IPS-18a (cell line): ENCODE measurements around the gene CAD.
"Not testable (repeated sequence)": the region's sequence is repeated elsewhere in the genome, so short reads cannot be mapped to it uniquely, and the experiment has no call there.

Experiments used
- H3K27ac ChIP-seq: one replicate; pipeline ENCODE4 v1.5.1; 2013; ENCODE audit warnings: low read length
- H3K27me3 ChIP-seq: one replicate; pipeline ENCODE4 v1.6.1; 2013; ENCODE audit warnings: mild to moderate bottlenecking, low read length; ENCODE audit not compliant: control insufficient read depth, insufficient read depth
- H3K36me3 ChIP-seq: one replicate; pipeline ENCODE4 v1.6.1; 2013; ENCODE audit warnings: low read depth, low read length; ENCODE audit not compliant: control insufficient read depth
- H3K4me1 ChIP-seq: one replicate; pipeline ENCODE4 v1.6.1; 2013; ENCODE audit warnings: low read depth, low read length; ENCODE audit not compliant: control insufficient read depth
- H3K4me3 ChIP-seq: one replicate; pipeline ENCODE4 v1.5.1; 2013; ENCODE audit warnings: low read length
- H3K9ac ChIP-seq: one replicate; pipeline ENCODE4 v1.6.1; 2013; ENCODE audit warnings: mild to moderate bottlenecking, low read length, moderate library complexity
- H3K9me3 ChIP-seq: one replicate; pipeline ENCODE4 v1.6.1; 2013; ENCODE audit warnings: low read depth, low read length; ENCODE audit not compliant: control insufficient read depth

The CAD gene

DNA sequence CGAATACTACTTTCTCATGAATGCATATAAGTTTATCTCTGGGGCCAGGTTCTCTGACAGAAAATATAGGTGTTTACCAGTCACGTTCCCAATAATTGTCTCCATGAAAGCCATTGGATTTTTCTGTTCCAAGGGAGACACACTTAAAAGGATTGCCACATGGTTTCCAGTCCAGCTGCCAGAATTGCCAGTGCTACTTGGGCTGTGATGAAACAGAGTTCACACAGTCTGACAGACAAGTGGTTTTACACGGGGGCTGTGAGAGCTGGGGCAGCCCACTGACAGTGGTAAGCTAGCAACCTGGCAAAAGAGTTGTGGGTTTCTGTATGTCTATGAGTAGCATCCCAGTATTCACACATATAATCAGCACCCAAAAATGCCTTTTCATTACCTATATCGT lies 33.1 kb upstream of the CAD start:
- no peaks in the 10 kb centered on the region for H3K36me3 ChIP-seq
- no peak overlapping the region for H3K27ac ChIP-seq
- no peak overlapping the region for H3K9ac ChIP-seq
- H3K4me1 ChIP-seq = no peaks in the 10 kb centered on the region
- H3K4me3 ChIP-seq = no peak overlapping the region
- H3K9me3 ChIP-seq = no peaks in the 10 kb centered on the region
- H3K27me3 ChIP-seq = no peaks in the 10 kb centered on the region

- Histone ChIP-seq H3K4me1 (no peaks in the 10 kb centered on the region), H3K36me3 (no peaks in the 10 kb centered on the region), H3K9ac (no peak overlapping the region), H3K27me3 (no peaks in the 10 kb centered on the region), H3K9me3 (no peaks in the 10 kb centered on the region), H3K4me3 (no peak overlapping the region), H3K27ac (no peak overlapping the region)
Measured at GRCh38 chr2:27185331-27186026, 31.7 kb upstream of the CAD start.

DNA sequence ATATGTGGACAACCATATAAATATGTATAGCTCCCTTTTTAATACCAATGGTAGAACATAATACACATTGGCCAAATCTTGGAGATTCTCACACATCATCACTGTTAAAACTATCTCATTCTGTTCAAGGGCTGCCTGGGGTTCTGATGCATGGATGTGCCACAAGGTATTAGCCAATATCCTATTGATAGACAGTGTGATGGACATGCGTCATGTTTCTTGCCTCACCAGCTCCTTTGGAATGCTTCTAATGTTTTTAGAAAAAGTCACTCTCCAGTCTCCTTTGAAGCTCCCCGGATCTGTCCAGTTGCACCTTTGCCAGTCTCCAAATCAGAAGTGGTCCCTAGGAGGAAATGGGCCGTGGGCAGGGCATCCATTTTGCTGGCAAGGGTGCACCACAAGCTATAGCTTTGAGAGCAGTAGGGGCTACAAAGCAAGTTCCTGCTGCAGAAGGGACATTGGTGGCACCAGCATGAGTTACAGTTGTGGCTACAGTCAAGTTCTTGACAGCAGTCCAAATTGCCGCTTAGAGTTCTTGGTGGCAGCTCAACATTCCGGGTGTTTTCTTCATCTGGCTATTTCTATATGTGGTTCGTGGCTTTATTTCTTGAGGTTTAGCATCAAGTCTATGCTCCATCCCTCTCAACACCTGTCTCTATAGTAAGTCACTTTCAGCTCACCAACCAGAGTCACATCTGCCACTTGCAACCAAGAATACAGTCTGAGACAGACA lies 30.4 kb upstream of the CAD start:
- H3K9ac ChIP-seq = no peak overlapping the region
- no peaks in the 10 kb centered on the region for H3K9me3 ChIP-seq
- no peaks in the 10 kb centered on the region for H3K27me3 ChIP-seq
- H3K4me3 ChIP-seq = no peak overlapping the region
- no peaks in the 10 kb centered on the region for H3K4me1 ChIP-seq
- H3K36me3 ChIP-seq = no peaks in the 10 kb centered on the region
- H3K27ac ChIP-seq = no peak overlapping the region

GRCh38 chr2:27189989-27190388 lies 27.2 kb upstream of the CAD start:
- Histone ChIP-seq H3K4me3 (no peak overlapping the region), H3K27ac (no peak overlapping the region), H3K4me1 (no peaks in the 10 kb centered on the region), H3K27me3 (no peaks in the 10 kb centered on the region), H3K9ac (no peak overlapping the region), H3K9me3 (no peaks in the 10 kb centered on the region), H3K36me3 (no peaks in the 10 kb centered on the region)

GRCh38 chr2:27191070-27191829 lies 25.9 kb upstream of the CAD start:
- no peaks in the 10 kb centered on the region for H3K4me1 ChIP-seq
- H3K27me3 ChIP-seq = no peaks in the 10 kb centered on the region
- H3K9ac ChIP-seq = no peak overlapping the region
- no peak overlapping the region for H3K4me3 ChIP-seq
- H3K36me3 ChIP-seq = no peaks in the 10 kb centered on the region
- H3K9me3 ChIP-seq = no peaks in the 10 kb centered on the region
- H3K27ac ChIP-seq = no peak overlapping the region

GRCh38 chr2:27194538-27195354 lies 22.4 kb upstream of the CAD start:
- Histone ChIP-seq H3K4me1 (no peaks in the 10 kb centered on the region), H3K9me3 (no peaks in the 10 kb centered on the region), H3K36me3 (peaks cover 6% of the 10 kb centered on the region), H3K4me3 (no peak overlapping the region), H3K27me3 (no peaks in the 10 kb centered on the region), H3K27ac (no peak overlapping the region), H3K9ac (no peak overlapping the region)

GRCh38 chr2:27195799-27196198 lies 21.4 kb upstream of the CAD start:
- not testable (repeated sequence) for H3K27me3 ChIP-seq, H3K4me3 ChIP-seq, H3K4me1 ChIP-seq, H3K27ac ChIP-seq, H3K9ac ChIP-seq, H3K9me3 ChIP-seq
- H3K36me3 ChIP-seq = peaks cover 15% of the 10 kb centered on the region

- H3K9ac ChIP-seq, H3K4me3 ChIP-seq, H3K27ac ChIP-seq, H3K27me3 ChIP-seq, H3K9me3 ChIP-seq, H3K4me1 ChIP-seq: not testable (repeated sequence)
- H3K36me3 ChIP-seq = peaks cover 35% of the 10 kb centered on the region
Measured at GRCh38 chr2:27198068-27198467, 19.1 kb upstream of the CAD start.

DNA sequence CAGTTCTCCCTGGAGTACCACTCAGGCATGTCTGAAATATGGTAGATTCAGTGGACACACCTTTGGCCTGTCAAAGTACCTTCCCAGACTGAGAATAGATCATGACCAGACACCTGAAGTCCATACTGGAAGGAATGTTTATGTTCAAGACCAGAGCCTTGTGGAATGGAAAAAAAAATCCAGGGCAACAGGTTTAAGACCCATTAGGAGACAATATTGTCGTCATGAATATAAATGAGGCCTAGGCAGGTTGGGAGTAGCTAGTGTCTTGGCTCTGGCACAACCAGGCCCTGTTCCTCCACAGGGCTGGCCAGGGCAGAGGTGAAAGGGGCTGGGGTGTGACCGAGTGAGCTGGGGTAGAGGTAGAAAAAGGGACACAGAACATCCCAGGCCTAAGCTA lies 18.5 kb upstream of the CAD start:
- Histone ChIP-seq H3K9ac (no peak overlapping the region), H3K36me3 (peaks cover 41% of the 10 kb centered on the region)

DNA sequence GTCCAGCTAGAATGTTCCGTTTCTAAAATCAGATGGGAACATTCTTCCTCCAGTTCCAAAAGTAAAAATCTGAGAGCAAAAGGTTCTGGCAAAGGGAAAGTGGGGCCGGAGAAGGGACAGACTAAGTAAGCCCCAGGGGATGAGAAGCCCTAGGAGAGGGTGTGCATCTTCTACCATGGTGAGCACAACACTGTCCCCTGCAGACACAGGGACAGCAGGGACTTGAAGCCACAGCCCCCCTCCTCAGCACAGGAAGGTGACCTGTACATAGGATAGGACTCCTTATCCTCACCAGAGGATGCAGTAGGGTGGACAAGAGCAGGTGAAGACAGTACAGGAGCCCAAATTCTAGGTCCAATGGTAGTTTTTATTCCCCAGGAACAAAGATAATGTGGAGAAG lies 17.9 kb upstream of the CAD start:
- Histone ChIP-seq H3K4me3 (no peak overlapping the region), H3K9ac (no peak overlapping the region), H3K27ac (no peak overlapping the region), H3K27me3 (no peaks in the 10 kb centered on the region), H3K36me3 (peaks cover 47% of the 10 kb centered on the region), H3K9me3 (no peaks in the 10 kb centered on the region), H3K4me1 (no peaks in the 10 kb centered on the region)

More for the DNA sequence above, 18.5 kb upstream of the CAD start:
- no peaks in the 10 kb centered on the region for H3K4me1 ChIP-seq
- H3K9me3 ChIP-seq = no peaks in the 10 kb centered on the region
- H3K4me3 ChIP-seq = no peak overlapping the region
- no peaks in the 10 kb centered on the region for H3K27me3 ChIP-seq
- no peak overlapping the region for H3K27ac ChIP-seq

DNA sequence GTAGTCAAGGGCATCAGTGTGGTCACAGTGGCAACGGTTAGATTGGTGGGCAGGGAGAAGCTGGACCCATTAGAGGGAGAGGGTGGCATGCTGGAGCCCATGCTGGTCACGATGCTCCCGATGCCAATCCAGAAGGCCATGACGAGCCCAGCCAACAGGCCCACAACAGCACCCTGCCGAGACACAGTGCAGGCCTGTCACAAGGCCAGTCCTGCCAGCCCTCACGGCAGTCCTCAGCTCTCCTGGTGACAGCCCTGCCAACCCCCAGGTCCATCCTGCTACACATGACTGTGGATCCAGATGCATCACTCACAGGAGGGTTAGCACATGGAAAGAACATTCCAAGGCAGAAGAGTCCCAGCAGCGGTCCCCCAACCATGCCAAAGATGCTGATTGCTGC lies 15.5 kb upstream of the CAD start:
- Histone ChIP-seq H3K9me3 (no peaks in the 10 kb centered on the region), H3K36me3 (peaks cover 71% of the 10 kb centered on the region), H3K4me3 (no peak overlapping the region)

More for the DNA sequence above, 15.5 kb upstream of the CAD start:
- H3K27me3 ChIP-seq = no peaks in the 10 kb centered on the region
- H3K27ac ChIP-seq = no peak overlapping the region
- H3K9ac ChIP-seq = no peak overlapping the region
- no peaks in the 10 kb centered on the region for H3K4me1 ChIP-seq
